ENCODE data around the gene FOXM1.

FOXM1 gene

DNA sequence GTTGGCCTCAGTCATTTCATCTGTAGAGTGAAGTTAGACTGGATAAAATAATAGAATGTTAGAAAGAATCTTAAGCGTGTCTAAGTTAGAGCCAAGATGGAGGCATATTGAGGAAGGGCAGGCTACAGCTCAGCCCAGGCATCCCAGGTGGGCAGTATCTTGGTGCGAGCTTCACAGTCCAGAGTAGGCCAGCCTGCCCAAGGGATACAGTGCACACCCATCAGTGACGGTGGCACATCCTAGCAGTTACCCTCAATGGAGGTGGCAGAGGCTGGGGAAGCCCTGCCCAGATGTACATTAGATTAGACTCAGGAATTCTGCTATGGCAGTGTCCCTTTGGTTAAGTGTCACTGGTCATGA lies 35.2 kb upstream of the FOXM1 start:
- DNase-seq (ENCODE audit: insufficient read length, low spot score) (no peak), FAIRE-seq (no peak)
- TF ChIP-seq, protein P1, sequence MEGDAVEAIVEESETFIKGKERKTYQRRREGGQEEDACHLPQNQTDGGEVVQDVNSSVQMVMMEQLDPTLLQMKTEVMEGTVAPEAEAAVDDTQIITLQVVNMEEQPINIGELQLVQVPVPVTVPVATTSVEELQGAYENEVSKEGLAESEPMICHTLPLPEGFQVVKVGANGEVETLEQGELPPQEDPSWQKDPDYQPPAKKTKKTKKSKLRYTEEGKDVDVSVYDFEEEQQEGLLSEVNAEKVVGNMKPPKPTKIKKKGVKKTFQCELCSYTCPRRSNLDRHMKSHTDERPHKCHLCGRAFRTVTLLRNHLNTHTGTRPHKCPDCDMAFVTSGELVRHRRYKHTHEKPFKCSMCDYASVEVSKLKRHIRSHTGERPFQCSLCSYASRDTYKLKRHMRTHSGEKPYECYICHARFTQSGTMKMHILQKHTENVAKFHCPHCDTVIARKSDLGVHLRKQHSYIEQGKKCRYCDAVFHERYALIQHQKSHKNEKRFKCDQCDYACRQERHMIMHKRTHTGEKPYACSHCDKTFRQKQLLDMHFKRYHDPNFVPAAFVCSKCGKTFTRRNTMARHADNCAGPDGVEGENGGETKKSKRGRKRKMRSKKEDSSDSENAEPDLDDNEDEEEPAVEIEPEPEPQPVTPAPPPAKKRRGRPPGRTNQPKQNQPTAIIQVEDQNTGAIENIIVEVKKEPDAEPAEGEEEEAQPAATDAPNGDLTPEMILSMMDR (IDR thresholded peaks at IDR 0.05; ENCODE audit: insufficient read depth, missing control alignments), result no peak

GRCh38 chr12:2904260-2904659 lies 27.3 kb upstream of the FOXM1 start:
- no peak for FAIRE-seq
- DNase-seq (ENCODE audit: insufficient read length, low spot score), result no peak
- TF ChIP-seq, protein P1 (IDR thresholded peaks at IDR 0.05; ENCODE audit: insufficient read depth, missing control alignments), result no peak

DNA sequence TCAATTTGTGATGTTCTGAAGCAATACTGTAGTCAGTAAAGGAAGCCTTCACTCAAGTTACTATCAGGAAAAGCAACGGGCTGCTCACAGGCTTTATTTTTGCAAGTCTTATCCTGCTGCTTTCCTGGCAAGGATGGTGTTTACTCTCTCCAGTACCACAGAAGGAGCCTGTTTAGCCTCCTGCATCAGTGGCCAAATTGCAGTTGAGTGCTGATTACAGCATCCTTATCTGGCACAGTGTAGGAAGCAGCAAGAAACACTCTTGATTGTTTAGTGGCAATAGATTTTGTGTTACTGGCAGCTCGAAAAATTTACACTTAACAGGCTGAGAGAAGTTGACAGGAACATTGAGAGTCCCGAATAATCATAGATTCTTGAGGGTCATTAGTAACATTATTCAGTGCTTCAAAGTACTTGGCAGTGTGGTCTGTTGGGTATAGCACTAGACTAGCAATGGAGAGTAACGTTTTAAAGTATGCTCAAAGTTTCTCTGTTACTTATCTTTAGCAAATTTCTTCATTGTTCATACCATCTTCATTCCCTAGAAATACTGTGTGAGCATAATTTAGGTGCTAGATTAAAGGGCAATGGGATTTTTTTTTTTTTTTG lies 25.4 kb upstream of the FOXM1 start:
- TF ChIP-seq, protein P1 (IDR thresholded peaks at IDR 0.05; ENCODE audit: insufficient read depth, missing control alignments), result no peak
- FAIRE-seq (no peak), DNase-seq (ENCODE audit: insufficient read length, low spot score) (no peak)

GRCh38 chr12:2900642-2901041 lies 23.7 kb upstream of the FOXM1 start:
- DNase-seq (ENCODE audit: insufficient read length, low spot score) (no peak), FAIRE-seq (no peak)
- TF ChIP-seq, protein P1 (IDR thresholded peaks at IDR 0.05; ENCODE audit: insufficient read depth, missing control alignments), result no peak

GRCh38 chr12:2897418-2897817 lies 20.4 kb upstream of the FOXM1 start:
- TF ChIP-seq, protein P1 (IDR thresholded peaks at IDR 0.05; ENCODE audit: insufficient read depth, missing control alignments), result no peak
- DNase-seq (ENCODE audit: insufficient read length, low spot score) (no peak), FAIRE-seq (no peak)

DNA sequence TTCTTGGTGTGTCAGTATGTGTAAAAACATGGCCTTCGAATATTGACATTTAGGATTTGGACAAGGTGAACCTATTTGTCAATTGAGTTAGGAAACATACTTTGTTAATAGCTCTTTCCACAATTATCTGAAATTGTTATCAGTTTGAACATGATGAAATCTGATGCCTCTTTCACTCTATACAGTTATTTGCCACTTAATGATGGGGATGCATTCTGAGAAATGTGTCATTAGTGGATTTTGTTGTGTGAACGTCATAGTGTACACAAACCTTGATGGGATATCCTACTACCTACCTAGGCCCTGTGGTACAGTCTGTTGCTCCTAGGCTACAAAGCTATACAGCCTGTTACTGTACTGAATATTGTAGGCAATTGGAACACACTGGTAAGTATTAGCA lies 18.5 kb upstream of the FOXM1 start:
- FAIRE-seq (no peak), DNase-seq (ENCODE audit: insufficient read length, low spot score) (no peak)
- TF ChIP-seq, protein P1 (IDR thresholded peaks at IDR 0.05; ENCODE audit: insufficient read depth, missing control alignments), result no peak

GRCh38 chr12:2895051-2895451 lies 18.1 kb upstream of the FOXM1 start:
- TF ChIP-seq, protein P1 (IDR thresholded peaks at IDR 0.05; ENCODE audit: insufficient read depth, missing control alignments), result no peak
- FAIRE-seq (no peak), DNase-seq (ENCODE audit: insufficient read length, low spot score) (no peak)

Measured in D721Med (cell line).